Adipocyte (in vitro differentiated cells): ENCODE measurements around the gene SPESP1.

ENCODE experiments used
- DNase-seq: peaks from one replicate; pipeline ENCODE4 v3.0.0-alpha.2; 2015; ENCODE audit warnings: low read depth
- H3K27me3 ChIP-seq: replicated peaks from 2 replicates; pipeline ENCODE4 v1.7.0; 2013; ENCODE audit warnings: mild to moderate bottlenecking, low read length, moderate library complexity; ENCODE audit not compliant: control insufficient read depth, insufficient read depth
- H3K36me3 ChIP-seq: 2 replicates; pipeline ENCODE4 v1.7.0; 2013; ENCODE audit warnings: low read length, mild to moderate bottlenecking, moderate library complexity; ENCODE audit not compliant: control insufficient read depth, insufficient read depth, severe bottlenecking
- H3K4me1 ChIP-seq: 2 replicates; pipeline ENCODE4 v1.7.0; 2013; ENCODE audit warnings: mild to moderate bottlenecking, low read length, moderate library complexity; ENCODE audit not compliant: control insufficient read depth, insufficient read depth
- H3K4me3 ChIP-seq: 2 replicates; pipeline ENCODE4 v1.7.0; 2013; ENCODE audit warnings: mild to moderate bottlenecking, low read length, moderate library complexity
- H3K9ac ChIP-seq: 2 replicates; pipeline ENCODE4 v1.7.0; 2013; ENCODE audit warnings: mild to moderate bottlenecking, low read length, moderate library complexity
- H3K9me3 ChIP-seq: 2 replicates; pipeline ENCODE4 v1.7.0; 2013; ENCODE audit warnings: mild to moderate bottlenecking, low read length, moderate library complexity; ENCODE audit not compliant: control insufficient read depth

SPESP1 gene

DNA sequence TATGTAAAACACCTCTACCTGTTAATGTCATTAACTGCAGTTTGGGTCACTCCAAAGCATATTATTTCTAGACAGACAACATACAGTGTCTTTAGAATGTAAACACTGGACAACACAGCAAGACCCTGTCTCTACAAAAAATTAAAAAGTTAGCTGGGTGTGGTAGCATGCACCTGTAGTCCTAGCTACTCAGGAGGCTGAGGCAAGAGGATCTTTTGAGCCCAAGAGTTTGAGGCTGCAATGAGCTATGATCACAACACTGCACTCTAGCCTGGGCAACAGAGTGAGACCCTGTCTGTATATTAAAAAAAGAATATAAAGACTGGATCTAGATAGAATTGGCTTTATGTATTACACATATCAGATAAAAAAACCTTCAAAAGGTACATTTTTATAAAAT, 20.0 kb upstream of the SPESP1 start:
- H3K27me3 ChIP-seq = peaks cover 18% of the 10 kb centered on the region
- no peaks in the 10 kb centered on the region for H3K9me3 ChIP-seq
- no peaks in the 10 kb centered on the region for H3K36me3 ChIP-seq
- DNase-seq = no peak
- H3K4me1 ChIP-seq = no peaks in the 10 kb centered on the region
- no peak overlapping the region for H3K9ac ChIP-seq
- no peak overlapping the region for H3K4me3 ChIP-seq

- Histone ChIP-seq H3K9me3 (peaks cover 4% of the 10 kb centered on the region), H3K4me3 (no peak overlapping the region), H3K27me3 (peaks cover 18% of the 10 kb centered on the region), H3K36me3 (no peaks in the 10 kb centered on the region), H3K9ac (no peak overlapping the region), H3K4me1 (no peaks in the 10 kb centered on the region)
- no peak for DNase-seq
Measured at GRCh38 chr15:68910816-68911215, 19.5 kb upstream of the SPESP1 start.

DNA sequence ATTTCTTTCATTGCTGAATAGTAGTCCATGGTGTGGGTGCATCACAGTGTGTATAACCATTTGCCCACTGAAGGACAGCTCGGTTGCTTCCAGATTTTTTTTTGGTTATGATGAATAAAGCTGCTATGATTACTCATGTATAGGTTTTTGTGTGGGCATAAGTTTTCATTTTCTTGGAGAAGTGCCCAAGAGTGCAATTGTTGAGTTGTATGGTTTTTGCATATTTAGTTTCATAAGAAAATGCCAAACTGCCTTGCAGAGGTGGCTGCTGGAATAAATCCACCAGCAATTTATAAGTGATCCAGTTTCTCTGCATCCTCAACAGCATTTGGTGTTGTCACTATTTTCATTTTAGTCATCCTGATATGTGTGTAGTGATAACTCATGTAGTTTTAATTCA, 8.4 kb upstream of the SPESP1 start:
- Histone ChIP-seq H3K36me3 (no peaks in the 10 kb centered on the region), H3K9me3 (no peaks in the 10 kb centered on the region), H3K9ac (no peak overlapping the region), H3K27me3 (peaks cover 4% of the 10 kb centered on the region), H3K4me1 (peaks cover 10% of the 10 kb centered on the region), H3K4me3 (no peak overlapping the region)
- DNase-seq = peak; percentile 3

- peak; percentile 93 for DNase-seq
- Histone ChIP-seq H3K4me3 (no peak overlapping the region), H3K27me3 (peaks cover 4% of the 10 kb centered on the region), H3K9ac (no peak overlapping the region), H3K9me3 (no peaks in the 10 kb centered on the region), H3K4me1 (peaks cover 10% of the 10 kb centered on the region), H3K36me3 (no peaks in the 10 kb centered on the region)
Measured at GRCh38 chr15:68924866-68925560, 5.3 kb upstream of the SPESP1 start.

DNA sequence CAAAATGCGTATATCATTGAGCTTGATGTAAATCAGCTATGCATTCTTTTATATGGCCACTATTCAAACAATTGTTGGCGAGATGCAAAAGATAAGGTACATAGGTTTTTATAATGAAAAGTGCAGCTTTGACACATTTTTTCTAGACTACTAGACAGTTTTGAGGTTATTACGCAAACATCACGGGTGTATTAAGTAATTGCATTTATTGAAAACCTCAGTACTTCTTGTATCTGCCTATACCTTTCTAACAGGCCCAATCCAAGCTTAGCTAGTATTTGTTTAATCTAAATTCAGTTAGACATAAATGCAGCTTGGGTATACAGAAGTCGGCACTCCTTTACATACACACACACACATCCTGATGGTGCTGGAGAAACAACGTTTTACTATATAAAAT, 2.7 kb downstream of the SPESP1 start:
- Histone ChIP-seq H3K4me1 (no peaks in the 10 kb centered on the region), H3K9me3 (no peaks in the 10 kb centered on the region), H3K27me3 (no peaks in the 10 kb centered on the region), H3K4me3 (no peak overlapping the region), H3K36me3 (no peaks in the 10 kb centered on the region), H3K9ac (no peak overlapping the region)
- no peak for DNase-seq

DNA sequence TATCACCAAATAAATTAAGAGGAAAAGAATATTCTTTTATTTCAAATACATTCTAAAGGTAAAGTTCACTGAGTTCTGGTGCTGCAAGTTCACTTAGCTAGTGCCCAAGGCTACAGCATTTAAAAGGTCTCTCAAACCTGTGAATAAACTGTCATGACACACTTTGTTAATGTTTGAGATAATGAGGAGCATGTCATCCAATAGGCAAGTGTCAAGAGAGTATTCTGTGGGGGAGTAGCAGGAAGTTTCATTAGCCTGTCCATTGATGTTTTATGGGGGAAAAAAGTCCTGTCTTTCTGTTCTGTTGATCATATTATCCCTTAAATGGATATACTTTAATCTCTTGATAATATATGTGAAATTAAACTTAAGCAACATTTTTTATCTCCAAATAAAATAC, 4.0 kb downstream of the SPESP1 start:
- no peaks in the 10 kb centered on the region for H3K4me1 ChIP-seq
- no peaks in the 10 kb centered on the region for H3K27me3 ChIP-seq
- H3K4me3 ChIP-seq = no peak overlapping the region
- no peaks in the 10 kb centered on the region for H3K9me3 ChIP-seq
- no peak overlapping the region for H3K9ac ChIP-seq
- no peak for DNase-seq
- H3K36me3 ChIP-seq = no peaks in the 10 kb centered on the region

GRCh38 chr15:68935400-68935937, 5.1 kb downstream of the SPESP1 start:
- no peaks in the 10 kb centered on the region for H3K36me3 ChIP-seq
- DNase-seq = no peak
- H3K27me3 ChIP-seq = no peaks in the 10 kb centered on the region
- no peak overlapping the region for H3K9ac ChIP-seq
- H3K4me3 ChIP-seq = no peak overlapping the region
- no peaks in the 10 kb centered on the region for H3K4me1 ChIP-seq
- no peaks in the 10 kb centered on the region for H3K9me3 ChIP-seq

- Histone ChIP-seq H3K36me3 (no peaks in the 10 kb centered on the region), H3K27me3 (no peaks in the 10 kb centered on the region), H3K4me1 (no peaks in the 10 kb centered on the region), H3K9me3 (no peaks in the 10 kb centered on the region), H3K4me3 (no peak overlapping the region), H3K9ac (no peak overlapping the region)
- DNase-seq = no peak
Measured at GRCh38 chr15:68939501-68939900, 9.2 kb downstream of the SPESP1 start.

GRCh38 chr15:68951813-68952212, 21.5 kb downstream of the SPESP1 start:
- H3K9me3 ChIP-seq = peaks cover 11% of the 10 kb centered on the region
- no peaks in the 10 kb centered on the region for H3K36me3 ChIP-seq
- no peak for DNase-seq
- H3K4me3 ChIP-seq = no peak overlapping the region
- H3K4me1 ChIP-seq = no peaks in the 10 kb centered on the region
- no peak overlapping the region for H3K9ac ChIP-seq
- no peaks in the 10 kb centered on the region for H3K27me3 ChIP-seq

DNA sequence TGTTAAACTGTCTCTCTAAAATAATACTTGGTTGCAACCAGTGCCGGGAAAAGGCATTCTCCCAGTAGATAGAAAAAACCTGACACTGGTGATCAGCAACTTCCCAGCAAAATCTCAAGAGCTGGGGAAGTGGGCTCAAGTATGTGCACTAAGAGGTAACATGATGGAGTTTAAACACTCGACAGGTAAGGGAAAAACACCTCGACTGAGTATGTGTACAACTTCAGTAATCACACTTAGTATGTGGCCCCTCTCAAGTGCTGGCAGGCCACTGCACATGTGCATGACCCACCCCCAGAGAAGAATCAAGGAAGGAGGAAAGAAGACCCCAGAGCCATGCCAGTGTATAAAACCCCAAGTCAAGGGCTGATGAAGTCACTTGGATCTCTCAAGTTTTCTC, 27.4 kb downstream of the SPESP1 start:
- no peak overlapping the region for H3K4me3 ChIP-seq
- H3K9me3 ChIP-seq = peaks cover 4% of the 10 kb centered on the region
- H3K4me1 ChIP-seq = no peaks in the 10 kb centered on the region
- peaks cover 24% of the 10 kb centered on the region for H3K27me3 ChIP-seq
- DNase-seq = no peak
- no peaks in the 10 kb centered on the region for H3K36me3 ChIP-seq
- no peak overlapping the region for H3K9ac ChIP-seq

DNA sequence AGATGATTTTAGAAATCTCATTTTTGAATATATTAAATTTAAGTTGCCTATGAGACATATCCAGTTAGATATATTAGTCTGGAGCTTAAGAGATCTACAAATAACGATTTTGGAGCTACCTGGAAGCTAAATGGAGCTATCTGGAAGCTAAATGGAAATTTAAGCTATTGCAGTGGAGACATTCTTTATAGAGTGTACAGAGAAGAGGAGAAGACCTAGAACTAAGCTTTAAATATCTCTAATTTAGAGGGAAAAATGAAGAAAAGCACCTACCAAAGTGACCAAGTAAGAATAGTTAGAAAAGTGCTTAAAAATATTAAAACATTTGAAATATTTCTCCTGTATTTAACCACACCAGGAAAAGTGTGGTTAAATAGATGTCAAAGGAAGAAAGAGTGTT, 28.3 kb downstream of the SPESP1 start:
- no peaks in the 10 kb centered on the region for H3K4me1 ChIP-seq
- H3K27me3 ChIP-seq = peaks cover 24% of the 10 kb centered on the region
- H3K36me3 ChIP-seq = no peaks in the 10 kb centered on the region
- no peak overlapping the region for H3K4me3 ChIP-seq
- H3K9ac ChIP-seq = no peak overlapping the region
- DNase-seq = no peak
- peaks cover 4% of the 10 kb centered on the region for H3K9me3 ChIP-seq

DNA sequence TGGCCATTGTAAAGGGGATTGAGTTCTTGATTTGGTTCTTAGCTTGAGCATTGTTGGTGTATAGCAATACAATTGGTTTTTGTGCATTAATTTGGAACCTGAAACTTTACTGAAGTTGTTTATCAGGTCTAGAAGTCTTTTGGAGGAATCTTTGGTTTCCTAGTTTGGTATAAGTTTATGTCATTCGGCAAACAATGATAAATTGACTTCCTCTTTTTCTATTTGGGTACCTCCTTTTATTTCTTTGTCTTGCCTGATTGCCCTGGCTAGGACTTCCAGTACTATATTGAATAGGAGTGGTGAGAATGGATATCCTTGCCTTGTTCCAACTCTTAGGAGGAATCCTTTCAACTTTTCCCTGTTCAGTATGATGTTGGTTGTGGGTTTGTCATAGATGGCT, 32.1 kb downstream of the SPESP1 start:
- Histone ChIP-seq H3K9me3 (peaks cover 7% of the 10 kb centered on the region), H3K36me3 (no peaks in the 10 kb centered on the region), H3K4me1 (no peaks in the 10 kb centered on the region), H3K4me3 (no peak overlapping the region), H3K9ac (no peak overlapping the region), H3K27me3 (peaks cover 24% of the 10 kb centered on the region)
- no peak for DNase-seq
